Astrocyte (in vitro differentiated cells and primary cell): ENCODE data around the gene SGPP1. TPM values are rescaled to one million over a fixed set of nuclear protein-coding genes. Genes with fewer than 3 reads are reported as not detected.

Experiments used
- DNase-seq: peaks from one replicate; pipeline ENCODE4 v3.0.0-alpha.2; 2010; ENCODE audit warnings: low read depth
- FAIRE-seq: peaks from 2 replicates; lab custom pipeline; 2011; peaks lifted over from hg19 to GRCh38; lab: Jason Lieb, UNC
- H2AFZ ChIP-seq: 2 replicates; pipeline ENCODE4 v1.6.0; 2012; ENCODE audit warnings: low read depth, low read length, inconsistent platforms
- H3K27ac ChIP-seq: 2 replicates; pipeline ENCODE4 v1.5.1; 2011; ENCODE audit warnings: low read depth, low read length, inconsistent platforms
- H3K27me3 ChIP-seq: 2 replicates; pipeline ENCODE4 v1.6.0; 2011; ENCODE audit warnings: low read length, inconsistent platforms; ENCODE audit not compliant: insufficient read depth
- H3K36me3 ChIP-seq: 2 replicates; pipeline ENCODE4 v1.5.1; 2011; ENCODE audit warnings: low read length, inconsistent platforms; ENCODE audit not compliant: insufficient read depth
- H3K4me1 ChIP-seq: 2 replicates; pipeline ENCODE4 v1.5.1; 2011; ENCODE audit warnings: low read length, inconsistent platforms; ENCODE audit not compliant: insufficient read depth
- H3K4me2 ChIP-seq: 2 replicates; pipeline ENCODE4 v1.6.0; 2012; ENCODE audit warnings: low read length, inconsistent platforms
- H3K4me3 ChIP-seq: 2 replicates; pipeline ENCODE4 v1.5.1; 2011; ENCODE audit warnings: low read depth, mild to moderate bottlenecking, low read length, inconsistent platforms; ENCODE audit not compliant: insufficient read depth
- H3K79me2 ChIP-seq: 2 replicates; pipeline ENCODE4 v1.6.0; 2012; ENCODE audit warnings: mild to moderate bottlenecking, low read length, inconsistent platforms; ENCODE audit not compliant: insufficient read depth
- H3K9ac ChIP-seq: 2 replicates; pipeline ENCODE4 v1.6.0; 2012; ENCODE audit warnings: mild to moderate bottlenecking, low read length, inconsistent platforms
- H3K9me3 ChIP-seq: 2 replicates; pipeline ENCODE4 v1.5.1; 2012; ENCODE audit warnings: low read depth, mild to moderate bottlenecking, low read length, inconsistent platforms; ENCODE audit not compliant: insufficient read depth
- H4K20me1 ChIP-seq: 2 replicates; pipeline ENCODE4 v1.6.0; 2012; ENCODE audit warnings: low read length, inconsistent platforms; ENCODE audit not compliant: insufficient read depth
- H3K27ac Mint-ChIP-seq: one replicate; pipeline ENCODE4 v1.8.0; 2021; ENCODE audit warnings: mild to moderate bottlenecking, mixed read lengths; ENCODE audit not compliant: unreplicated experiment
- H3K27me3 Mint-ChIP-seq: one replicate; pipeline ENCODE4 v1.8.0; 2021; ENCODE audit warnings: low read depth, mixed read lengths; ENCODE audit not compliant: unreplicated experiment
- H3K36me3 Mint-ChIP-seq: one replicate; pipeline ENCODE4 v1.8.0; 2021; ENCODE audit warnings: low read depth, mixed read lengths; ENCODE audit not compliant: unreplicated experiment
- H3K4me1 Mint-ChIP-seq: one replicate; pipeline ENCODE4 v1.8.0; 2021; ENCODE audit warnings: low read depth, mixed read lengths; ENCODE audit not compliant: unreplicated experiment
- H3K4me3 Mint-ChIP-seq: one replicate; pipeline ENCODE4 v1.8.0; 2021; ENCODE audit warnings: mild to moderate bottlenecking, moderate library complexity, mixed read lengths; ENCODE audit not compliant: unreplicated experiment
- H3K9me3 Mint-ChIP-seq: one replicate; pipeline ENCODE4 v1.8.0; 2021; ENCODE audit warnings: mild to moderate bottlenecking, mixed read lengths; ENCODE audit not compliant: unreplicated experiment
- EZH2 ChIP-seq: IDR thresholded peaks from 2 replicates; pipeline ENCODE4 v1.6.1; 2012; ENCODE audit warnings: mild to moderate bottlenecking, low read length, inconsistent platforms; ENCODE audit not compliant: insufficient read depth
- total RNA-seq: library from RNA; stranded (reverse); gene quantifications from 2 replicates; pipeline ENCODE4 v1.2.1, GENCODE V29; 2021
- TF ChIP-seq, protein P1 (sequence below): IDR thresholded peaks from 2 replicates; pipeline ENCODE4 v1.5.1; 2011; ENCODE audit warnings: low read depth, mild to moderate bottlenecking, inconsistent platforms, low read length, moderate library complexity; ENCODE audit not compliant: insufficient read depth

Gene SGPP1
- total RNA-seq, 1 donor from 2014 or later: 13.9 TPM

DNA sequence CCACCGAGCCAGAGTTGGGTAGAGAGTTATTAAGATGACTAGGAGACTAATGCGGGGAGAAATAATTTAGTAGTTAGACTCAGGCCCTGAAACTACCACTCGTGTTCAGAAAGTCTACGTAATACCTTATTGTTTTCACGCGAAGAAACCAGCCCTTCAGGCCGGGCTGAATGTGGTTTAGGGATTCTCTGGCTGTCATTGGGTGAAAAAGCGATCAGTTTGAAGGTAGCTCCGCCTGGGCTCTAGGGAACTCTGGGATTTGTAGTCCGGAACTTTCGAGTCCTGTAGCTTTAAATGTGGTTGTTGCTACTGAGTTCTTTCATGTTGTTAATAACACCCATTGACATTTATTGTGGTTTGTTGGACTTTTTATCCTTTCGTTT, 85.6 kb downstream of the SGPP1 start:
- no peaks in the 10 kb centered on the region for H3K36me3 Mint-ChIP-seq
- peaks cover 4% of the 10 kb centered on the region for H3K4me1 ChIP-seq
- peak overlapping the region; percentile 84 for H3K4me2 ChIP-seq
- TF ChIP-seq, protein P1, sequence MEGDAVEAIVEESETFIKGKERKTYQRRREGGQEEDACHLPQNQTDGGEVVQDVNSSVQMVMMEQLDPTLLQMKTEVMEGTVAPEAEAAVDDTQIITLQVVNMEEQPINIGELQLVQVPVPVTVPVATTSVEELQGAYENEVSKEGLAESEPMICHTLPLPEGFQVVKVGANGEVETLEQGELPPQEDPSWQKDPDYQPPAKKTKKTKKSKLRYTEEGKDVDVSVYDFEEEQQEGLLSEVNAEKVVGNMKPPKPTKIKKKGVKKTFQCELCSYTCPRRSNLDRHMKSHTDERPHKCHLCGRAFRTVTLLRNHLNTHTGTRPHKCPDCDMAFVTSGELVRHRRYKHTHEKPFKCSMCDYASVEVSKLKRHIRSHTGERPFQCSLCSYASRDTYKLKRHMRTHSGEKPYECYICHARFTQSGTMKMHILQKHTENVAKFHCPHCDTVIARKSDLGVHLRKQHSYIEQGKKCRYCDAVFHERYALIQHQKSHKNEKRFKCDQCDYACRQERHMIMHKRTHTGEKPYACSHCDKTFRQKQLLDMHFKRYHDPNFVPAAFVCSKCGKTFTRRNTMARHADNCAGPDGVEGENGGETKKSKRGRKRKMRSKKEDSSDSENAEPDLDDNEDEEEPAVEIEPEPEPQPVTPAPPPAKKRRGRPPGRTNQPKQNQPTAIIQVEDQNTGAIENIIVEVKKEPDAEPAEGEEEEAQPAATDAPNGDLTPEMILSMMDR: no peak
- no peak for TF ChIP-seq EZH2
- peaks cover 3% of the 10 kb centered on the region for H3K4me1 Mint-ChIP-seq
- no peaks in the 10 kb centered on the region for H3K9me3 Mint-ChIP-seq
- H3K4me3 Mint-ChIP-seq: peak overlapping the region; percentile 82
- no peaks in the 10 kb centered on the region for H3K27me3 ChIP-seq
- no peak for FAIRE-seq
- no peaks in the 10 kb centered on the region for H4K20me1 ChIP-seq
- H3K9me3 ChIP-seq: no peaks in the 10 kb centered on the region
- H3K79me2 ChIP-seq: peaks cover 28% of the 10 kb centered on the region
- H3K27ac ChIP-seq: peak overlapping the region; percentile 95
- H3K27me3 Mint-ChIP-seq: no peaks in the 10 kb centered on the region
- H3K27ac Mint-ChIP-seq: peak overlapping the region; percentile 84
- peak; percentile 93 for DNase-seq
- H3K36me3 ChIP-seq: no peaks in the 10 kb centered on the region
- peak overlapping the region; percentile 94 for H3K9ac ChIP-seq
- peak overlapping the region; percentile 83 for H2AFZ ChIP-seq
- peak overlapping the region; percentile 85 for H3K4me3 ChIP-seq

DNA sequence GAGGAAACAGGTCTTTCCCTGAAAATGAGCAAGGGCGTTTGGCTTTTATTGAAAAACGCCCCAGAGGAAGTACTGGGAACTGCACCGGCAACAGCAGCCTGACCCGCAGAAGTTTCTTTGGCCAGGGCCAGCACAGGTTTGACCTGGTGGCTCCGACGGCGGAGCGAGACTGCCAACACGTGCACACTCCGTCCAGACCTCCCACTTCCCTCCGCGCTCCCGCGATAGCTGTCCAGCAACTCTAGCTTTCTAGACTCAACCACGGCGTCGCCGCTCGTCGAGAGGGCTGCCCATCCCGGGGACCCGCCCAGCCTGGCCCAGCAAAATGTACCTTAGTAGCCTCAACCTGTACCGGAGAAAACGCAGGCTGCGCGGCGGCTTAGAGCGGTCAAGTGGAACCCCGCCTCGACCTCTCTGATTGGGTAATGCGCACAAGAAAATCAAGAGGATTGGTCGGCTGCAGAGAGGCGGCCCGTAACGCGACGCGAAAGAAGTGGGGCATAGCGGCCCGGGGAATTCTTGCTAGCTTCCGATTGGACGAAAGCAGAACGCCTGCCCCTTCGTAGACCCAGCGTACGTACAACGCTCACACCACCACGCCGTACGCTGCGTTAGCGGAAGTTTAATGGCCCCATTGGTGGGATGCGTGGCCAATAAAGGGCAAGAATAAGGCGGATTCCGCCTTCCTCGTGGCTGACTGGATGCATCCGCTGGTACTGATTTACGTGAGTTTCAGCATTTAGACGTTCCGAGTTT, 86.2 kb downstream of the SGPP1 start, which contains the start of gene WDR89:
Gene WDR89, minus strand, starts transcription at position 399 of the 756 bp plus-strand sequence. CDS start 41,929 bp downstream, outside the sequence.
- Histone ChIP-seq H3K4me1 (peaks cover 4% of the 10 kb centered on the region), H3K4me2 (peak within 1 kb of the TSS; percentile 84), H4K20me1 (no peaks in the 10 kb centered on the region), H2AFZ (peak within 1 kb of the TSS; percentile 83), H3K79me2 (peaks cover 33% of the 10 kb centered on the region), H3K36me3 (no peaks in the 10 kb centered on the region), H3K9ac (peak within 1 kb of the TSS; percentile 94), H3K27me3 (no peaks in the 10 kb centered on the region), H3K27ac (peak within 1 kb of the TSS; percentile 95), H3K9me3 (no peaks in the 10 kb centered on the region), H3K4me3 (peak within 1 kb of the TSS; percentile 85)
- peaks cover 3% of the 10 kb centered on the region for H3K36me3 Mint-ChIP-seq
- TF ChIP-seq, protein P1: peak; percentile 68
- TF ChIP-seq EZH2: no peak
- H3K4me3 Mint-ChIP-seq: peak within 1 kb of the TSS; percentile 82
- peak within 1 kb of the TSS; percentile 84 for H3K27ac Mint-ChIP-seq
- DNase-seq (peak; percentile 99), FAIRE-seq (peak; percentile 80)
- peaks cover 3% of the 10 kb centered on the region for H3K4me1 Mint-ChIP-seq
- peaks cover 2% of the 10 kb centered on the region for H3K9me3 Mint-ChIP-seq
- no peaks in the 10 kb centered on the region for H3K27me3 Mint-ChIP-seq

DNA sequence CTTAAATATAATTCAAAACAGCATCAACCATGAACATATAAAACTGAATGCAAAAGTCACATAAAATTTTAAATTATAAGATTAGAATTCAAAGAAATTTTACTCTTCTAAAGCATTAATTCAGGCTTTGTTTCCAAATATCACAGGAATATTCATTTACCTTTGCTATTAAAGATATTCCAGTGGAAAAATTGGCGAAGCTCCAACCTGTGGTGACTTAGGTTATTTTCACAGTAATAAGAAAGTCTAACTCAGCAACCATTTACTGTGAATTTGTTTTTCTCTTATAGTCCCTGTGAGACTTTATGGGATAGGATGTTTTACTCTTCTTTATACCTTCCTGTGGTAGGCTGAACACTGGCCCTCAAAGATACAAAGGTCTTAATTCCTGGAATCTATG, 89.4 kb downstream of the SGPP1 start:
- no peak overlapping the region for H3K27ac Mint-ChIP-seq
- H3K36me3 Mint-ChIP-seq: peaks cover 15% of the 10 kb centered on the region

More for the DNA sequence above, 89.4 kb downstream of the SGPP1 start:
- H4K20me1 ChIP-seq: peaks cover 3% of the 10 kb centered on the region
- H3K4me1 ChIP-seq: peaks cover 4% of the 10 kb centered on the region
- H3K9ac ChIP-seq: no peak overlapping the region
- FAIRE-seq (no peak), DNase-seq (no peak)
- H3K9me3 ChIP-seq: no peaks in the 10 kb centered on the region
- Mint-ChIP-seq H3K4me3 (no peak overlapping the region), H3K9me3 (peaks cover 9% of the 10 kb centered on the region), H3K4me1 (peaks cover 6% of the 10 kb centered on the region), H3K27me3 (no peaks in the 10 kb centered on the region)
- no peak overlapping the region for H2AFZ ChIP-seq
- H3K4me2 ChIP-seq: no peak overlapping the region
- H3K27ac ChIP-seq: no peak overlapping the region
- no peak overlapping the region for H3K4me3 ChIP-seq
- H3K79me2 ChIP-seq: peaks cover 57% of the 10 kb centered on the region
- no peaks in the 10 kb centered on the region for H3K36me3 ChIP-seq
- no peak for TF ChIP-seq EZH2
- TF ChIP-seq, protein P1: no peak
- no peaks in the 10 kb centered on the region for H3K27me3 ChIP-seq
